CD4-positive, alpha-beta T cell treated with Interleukin-1 beta for 1 hour (primary cell): ENCODE data around the gene MST1R.
"Not testable (repeated sequence)": the region's sequence is repeated elsewhere in the genome, so short reads cannot be mapped to it uniquely, and the experiment has no call there.

Source experiments
- DNase-seq, 2 donors: peaks; one replicate each; pipeline ENCODE4 v3.0.0-alpha.2; 2020 to 2022

Gene MST1R

GRCh38 chr3:49903451-49904424, at the start of gene MST1R:
TSS of gene MST1R (minus strand) at chr3:49903873. CDS start at chr3:49903609, 264 bp downstream.
- DNase-seq = peak; percentile 83 to 85

DNA sequence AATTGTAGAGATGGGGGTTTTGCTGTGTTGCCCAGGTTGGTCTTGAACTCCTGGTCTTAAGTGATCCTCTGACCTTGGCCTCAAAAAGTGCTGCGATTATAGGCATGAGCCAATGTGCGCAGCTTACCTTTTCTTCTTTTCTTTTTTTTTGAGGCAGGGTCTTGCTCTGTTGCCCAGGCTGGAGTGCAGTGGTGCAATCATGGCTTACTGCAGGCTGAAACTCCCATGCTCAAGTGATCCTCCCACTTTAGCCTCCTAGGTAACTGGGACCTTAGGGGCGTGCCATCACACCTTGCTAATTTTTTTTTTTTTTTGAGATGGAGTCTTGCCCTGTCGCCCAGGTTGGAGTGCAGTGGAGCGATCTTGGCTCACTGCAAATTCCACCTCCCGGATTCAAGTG, 49.3 kb upstream of the MST1R start:
- DNase-seq = no peak

- no peak for DNase-seq
Observed at GRCh38 chr3:49942651-49943050, 39.0 kb upstream of the MST1R start.

- no peak for DNase-seq
Observed at GRCh38 chr3:49940667-49941249, 37.1 kb upstream of the MST1R start.

- DNase-seq = peak; percentile 94 to 95
Observed at GRCh38 chr3:49939858-49940666, 36.4 kb upstream of the MST1R start, which contains the start of gene RBM6. TSS of gene RBM6 (plus strand) at chr3:49940150. CDS start at chr3:49962642, 22,492 bp downstream.

DNA sequence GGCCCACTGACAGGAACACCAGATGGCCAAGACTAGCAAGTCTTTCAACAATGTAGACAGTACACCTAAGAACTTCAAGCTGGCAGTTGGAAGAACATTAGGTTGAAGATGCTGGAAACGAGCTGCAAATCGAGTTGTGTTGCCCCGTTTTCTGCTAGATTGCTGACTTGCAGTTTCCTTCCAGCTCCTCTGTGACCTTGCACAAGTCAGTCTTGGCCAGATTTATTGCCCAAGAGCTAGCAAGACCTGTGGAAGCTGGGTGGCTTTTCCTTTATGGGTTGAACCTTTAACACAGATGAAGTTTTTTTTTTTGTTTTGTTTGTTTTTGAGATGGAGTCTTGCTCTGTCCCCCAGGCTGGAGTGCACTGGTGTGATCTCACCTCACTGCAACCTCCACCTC, 33.4 kb upstream of the MST1R start:
- DNase-seq = no peak

- not testable (repeated sequence) for DNase-seq
Observed at GRCh38 chr3:49932281-49932680, 28.6 kb upstream of the MST1R start.

DNA sequence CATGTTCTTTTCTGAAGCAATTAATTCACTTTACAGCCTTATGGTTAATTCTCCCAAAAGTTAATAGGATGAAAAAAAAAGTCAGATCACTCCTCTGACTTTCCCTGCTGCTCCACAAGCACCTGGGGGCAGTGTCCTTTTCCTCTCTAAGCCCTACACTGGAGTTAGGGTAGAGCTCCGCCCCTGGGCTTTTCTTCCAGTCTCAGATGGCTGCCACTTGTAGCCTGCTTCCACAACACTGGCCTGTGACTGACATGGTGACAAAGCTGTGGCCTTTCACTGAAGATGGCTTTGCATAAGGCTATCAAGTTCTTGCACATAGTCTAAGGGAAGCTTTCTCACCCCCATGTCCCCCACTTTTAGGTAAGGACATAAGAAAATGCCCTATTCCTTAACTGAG, 27.2 kb upstream of the MST1R start:
- DNase-seq = no peak

GRCh38 chr3:49930168-49930690, 26.6 kb upstream of the MST1R start:
- no peak for DNase-seq

- peak; percentile 86 to 91 for DNase-seq
Observed at GRCh38 chr3:49929291-49930167, 25.9 kb upstream of the MST1R start, which contains the start of gene MON1A. TSS of gene MON1A (minus strand) at chr3:49929811. CDS start at chr3:49913346, 16,465 bp downstream.

DNA sequence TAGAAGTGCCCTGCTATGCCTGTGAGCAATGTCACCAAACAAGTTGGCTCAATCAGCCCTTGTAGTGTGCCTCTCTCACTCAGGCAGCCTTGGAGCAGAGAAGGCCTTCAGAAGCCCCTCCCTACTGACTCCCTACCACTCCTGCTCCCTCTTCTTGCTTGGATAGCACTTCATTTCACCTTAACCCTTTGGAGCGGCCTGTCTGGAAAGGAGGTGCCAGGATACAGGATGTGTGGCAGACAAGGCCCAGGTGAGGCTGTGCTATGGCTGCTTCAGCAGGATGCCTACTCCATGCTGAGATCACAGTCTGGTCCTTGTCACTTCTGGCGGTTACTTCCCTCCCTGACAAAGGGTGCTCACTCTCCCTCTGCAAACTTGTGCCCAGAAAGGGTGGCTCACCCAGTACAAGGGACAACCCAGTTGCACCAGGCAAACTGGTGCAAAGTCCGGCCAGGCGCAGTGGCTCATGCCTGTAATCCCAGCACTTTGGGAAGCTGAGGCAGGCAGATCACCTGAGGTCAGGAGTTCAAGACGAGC, 24.9 kb upstream of the MST1R start:
- no peak for DNase-seq

GRCh38 chr3:49927798-49928197, 24.1 kb upstream of the MST1R start:
- no peak for DNase-seq

GRCh38 chr3:49926117-49926728, 22.6 kb upstream of the MST1R start:
- no peak for DNase-seq

GRCh38 chr3:49925485-49925884, 21.8 kb upstream of the MST1R start:
- no peak for DNase-seq

DNA sequence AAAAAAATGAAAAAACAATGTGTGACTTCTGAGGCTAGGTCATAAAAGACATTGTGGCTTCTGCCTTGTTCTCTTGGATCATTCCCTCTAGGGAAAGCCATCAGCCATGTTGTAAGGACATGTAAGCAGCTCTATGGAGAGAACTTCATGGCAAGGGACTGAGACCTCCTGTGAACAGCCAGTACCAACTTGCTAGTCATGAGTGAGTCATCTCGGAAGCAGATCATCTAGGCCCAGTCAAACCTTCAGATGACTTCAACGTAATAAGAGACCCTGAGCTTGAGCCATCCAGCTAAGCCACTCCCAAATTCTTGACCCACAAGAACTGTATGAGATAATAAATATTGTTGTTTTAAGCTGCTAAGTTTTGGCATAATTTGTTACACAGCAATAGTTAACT, 21.0 kb upstream of the MST1R start:
- DNase-seq = no peak

- not testable (repeated sequence) for DNase-seq
Observed at GRCh38 chr3:49917806-49918590, 14.3 kb upstream of the MST1R start.

GRCh38 chr3:49916686-49917085, 13.0 kb upstream of the MST1R start:
- DNase-seq = no peak

DNA sequence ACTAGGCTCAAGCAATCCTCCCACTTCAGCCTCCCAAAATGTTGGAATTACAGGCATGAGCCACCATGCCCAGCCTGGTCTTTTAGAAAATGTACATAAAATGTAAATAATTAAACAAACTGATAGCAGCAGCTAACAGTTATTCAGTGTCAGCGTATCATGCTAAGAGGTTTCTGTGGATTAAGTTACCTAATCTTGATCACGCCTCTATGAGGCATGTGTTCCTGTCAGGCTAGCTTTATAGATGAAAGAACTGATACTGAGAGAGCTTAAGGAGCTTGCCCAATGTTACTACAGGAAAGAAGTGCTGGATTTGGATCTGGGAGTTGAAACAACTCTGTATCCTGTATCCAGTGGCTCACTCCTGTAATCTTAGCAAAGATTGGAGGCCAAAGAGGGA, 11.2 kb upstream of the MST1R start:
- no peak for DNase-seq

GRCh38 chr3:49912881-49913281, 9.2 kb upstream of the MST1R start:
- DNase-seq = no peak

DNA sequence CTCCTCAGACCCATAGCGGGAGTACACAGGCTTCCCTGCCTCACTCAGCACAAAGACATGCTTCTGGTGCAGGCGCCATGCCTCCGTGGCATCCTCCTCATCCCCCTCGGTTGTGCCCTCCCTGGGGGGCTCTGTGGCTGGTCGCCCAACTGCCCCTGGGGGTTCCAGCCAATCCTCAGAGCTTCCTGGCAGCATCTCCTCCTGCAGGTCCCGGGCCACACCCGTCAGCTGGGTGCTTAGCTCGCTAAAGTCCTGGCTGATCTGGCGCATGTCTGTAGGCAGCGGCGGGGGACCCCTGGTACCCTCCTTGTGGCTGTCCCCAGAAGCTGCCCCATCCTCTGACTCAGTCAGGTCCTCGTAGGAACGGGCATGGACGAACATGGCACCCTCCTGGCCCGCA, 7.9 kb upstream of the MST1R start:
- no peak for DNase-seq
